Measurements from ENCODE around the gene RBL2.

DNA sequence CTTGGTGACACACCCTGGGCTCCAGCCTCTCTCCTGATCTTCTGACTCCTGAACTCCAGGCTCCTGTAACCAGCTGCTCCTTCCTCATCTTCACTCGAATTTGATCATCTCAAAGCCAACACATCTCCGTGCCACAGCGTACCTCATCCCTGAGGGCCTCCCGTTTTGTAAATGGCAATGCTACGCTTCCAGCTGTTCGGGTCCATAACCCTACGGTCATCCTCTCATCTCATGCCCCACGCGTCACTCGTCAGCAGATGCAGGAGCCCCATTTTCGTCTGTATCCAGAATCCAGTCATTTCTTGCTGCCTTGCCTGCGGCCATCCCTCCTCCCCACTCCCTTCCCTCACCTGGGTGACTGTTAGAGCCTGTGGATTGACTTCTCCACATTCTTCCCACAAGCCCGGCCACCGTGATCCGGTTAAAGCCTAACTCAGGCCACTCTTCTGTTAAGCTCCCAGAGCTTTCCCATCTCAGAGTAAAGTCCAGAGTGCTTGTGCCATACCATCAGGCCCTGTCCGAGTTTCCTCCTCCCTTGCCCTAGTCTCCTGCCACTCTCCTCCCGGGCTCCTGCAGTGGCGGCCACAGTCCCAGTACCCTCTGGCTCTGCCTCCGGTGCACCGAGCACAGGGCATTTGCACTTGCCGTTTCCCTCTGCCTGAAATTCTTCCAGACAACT lies 89.0 kb downstream of the RBL2 start:
- TF ChIP-seq, protein P1, sequence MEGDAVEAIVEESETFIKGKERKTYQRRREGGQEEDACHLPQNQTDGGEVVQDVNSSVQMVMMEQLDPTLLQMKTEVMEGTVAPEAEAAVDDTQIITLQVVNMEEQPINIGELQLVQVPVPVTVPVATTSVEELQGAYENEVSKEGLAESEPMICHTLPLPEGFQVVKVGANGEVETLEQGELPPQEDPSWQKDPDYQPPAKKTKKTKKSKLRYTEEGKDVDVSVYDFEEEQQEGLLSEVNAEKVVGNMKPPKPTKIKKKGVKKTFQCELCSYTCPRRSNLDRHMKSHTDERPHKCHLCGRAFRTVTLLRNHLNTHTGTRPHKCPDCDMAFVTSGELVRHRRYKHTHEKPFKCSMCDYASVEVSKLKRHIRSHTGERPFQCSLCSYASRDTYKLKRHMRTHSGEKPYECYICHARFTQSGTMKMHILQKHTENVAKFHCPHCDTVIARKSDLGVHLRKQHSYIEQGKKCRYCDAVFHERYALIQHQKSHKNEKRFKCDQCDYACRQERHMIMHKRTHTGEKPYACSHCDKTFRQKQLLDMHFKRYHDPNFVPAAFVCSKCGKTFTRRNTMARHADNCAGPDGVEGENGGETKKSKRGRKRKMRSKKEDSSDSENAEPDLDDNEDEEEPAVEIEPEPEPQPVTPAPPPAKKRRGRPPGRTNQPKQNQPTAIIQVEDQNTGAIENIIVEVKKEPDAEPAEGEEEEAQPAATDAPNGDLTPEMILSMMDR (IDR thresholded peaks at IDR 0.05), result no peak
- no peak for TF ChIP-seq EP300 (IDR thresholded peaks at IDR 0.05)
- TF ChIP-seq POLR2A (IDR thresholded peaks at IDR 0.05), result no peak
- TF ChIP-seq POLR2AphosphoS5 (IDR thresholded peaks at IDR 0.05), result no peak

All from sigmoid colon (tissue), 4 donors.